CD4-positive, alpha-beta T cell treated with Interleukin-4 for 1 hour (primary cell): Measurements from ENCODE around the gene ABCC1.
A peak's percentile ranks its signal among the peaks of the same experiment; 100 is the strongest.

Source experiments
- DNase-seq, 2 donors: peaks; one replicate each; pipeline ENCODE4 v3.0.0-alpha.2; 2020 to 2022

The ABCC1 gene

DNA sequence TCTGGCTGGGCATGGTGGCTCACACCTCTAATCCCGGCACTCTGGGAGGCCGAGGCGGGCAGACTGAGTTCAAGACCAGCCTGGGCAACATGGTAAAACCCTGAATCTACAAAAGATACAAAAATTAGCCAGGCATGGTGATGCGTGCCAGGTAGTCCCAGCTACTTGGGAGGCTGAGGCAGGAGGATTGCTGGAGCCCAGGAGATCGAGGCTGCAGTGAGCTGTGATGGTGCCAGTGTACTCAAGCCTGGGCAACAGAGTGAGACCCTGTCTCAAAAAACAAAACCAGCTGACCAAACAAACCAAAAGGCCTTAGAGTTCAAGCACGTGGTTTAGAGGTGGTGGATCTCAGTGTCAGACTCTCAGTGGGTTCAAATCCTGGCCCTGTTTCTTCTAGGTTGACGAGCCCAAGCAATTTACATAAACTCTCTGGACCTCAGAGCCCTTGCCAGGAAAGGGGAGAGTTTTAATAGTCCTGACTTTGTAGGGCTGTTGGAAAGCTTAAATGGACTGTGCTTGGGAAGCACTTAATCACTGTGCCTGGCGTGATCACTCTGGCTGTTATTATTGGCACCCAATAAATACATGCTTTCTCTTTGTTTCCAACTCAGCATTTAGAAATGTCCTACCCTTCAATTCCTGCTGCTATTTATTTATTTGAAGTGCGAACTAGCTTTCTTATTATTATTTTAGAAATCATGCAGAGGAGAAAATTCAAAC lies 44.7 kb downstream of the ABCC1 start:
- DNase-seq = no peak

DNA sequence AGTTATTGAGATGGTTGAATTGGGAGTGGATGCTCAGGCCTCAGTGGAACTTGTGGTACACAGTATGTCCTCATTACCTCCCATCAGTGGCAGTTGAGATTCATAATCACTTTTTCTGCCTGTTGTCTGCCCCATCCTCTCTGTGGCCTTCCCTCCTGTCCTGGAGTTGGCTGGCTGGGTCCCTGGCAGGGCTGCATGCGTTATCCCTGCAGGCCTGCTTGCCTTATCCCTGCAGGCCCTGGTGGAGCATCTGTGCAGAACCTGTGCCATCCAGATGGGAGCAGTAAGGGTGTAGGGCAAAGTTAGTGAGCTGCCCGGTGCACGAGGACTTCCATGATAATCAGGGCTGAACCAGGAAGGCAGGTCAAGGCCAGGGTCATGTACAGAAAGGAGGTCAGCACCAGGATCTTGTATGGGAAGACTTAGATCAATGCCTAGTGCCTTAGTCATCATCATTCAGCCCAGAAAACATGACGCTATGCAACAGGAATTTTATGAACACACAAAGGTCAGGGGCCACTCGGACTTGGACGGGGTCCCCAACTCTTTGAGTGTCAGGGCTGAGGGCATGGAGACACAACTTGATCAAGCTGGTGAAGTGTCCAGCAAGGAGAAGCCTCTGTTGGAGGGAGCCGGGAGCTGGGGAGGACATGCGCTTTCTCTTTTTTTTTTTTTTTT lies 47.2 kb downstream of the ABCC1 start:
- no peak for DNase-seq

DNA sequence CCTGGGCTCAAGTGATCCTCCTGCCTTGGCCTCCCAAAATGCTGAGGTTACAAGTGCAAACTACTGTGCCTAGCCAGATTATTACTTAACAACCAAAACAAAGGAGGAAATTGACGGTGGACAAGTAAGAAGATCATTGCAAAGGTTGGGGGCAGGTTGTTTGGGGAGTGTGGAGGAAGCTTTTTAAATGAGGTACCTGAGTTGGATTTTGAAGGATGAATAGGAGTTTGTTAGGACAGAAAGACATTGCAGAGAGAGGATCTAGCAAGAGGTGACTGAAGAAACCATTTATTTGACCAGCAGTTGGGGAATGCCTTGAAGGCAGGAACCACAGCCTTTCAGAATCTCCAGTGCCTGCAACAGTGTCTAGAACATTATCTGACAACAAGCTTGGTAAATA lies 51.3 kb downstream of the ABCC1 start:
- no peak for DNase-seq

DNA sequence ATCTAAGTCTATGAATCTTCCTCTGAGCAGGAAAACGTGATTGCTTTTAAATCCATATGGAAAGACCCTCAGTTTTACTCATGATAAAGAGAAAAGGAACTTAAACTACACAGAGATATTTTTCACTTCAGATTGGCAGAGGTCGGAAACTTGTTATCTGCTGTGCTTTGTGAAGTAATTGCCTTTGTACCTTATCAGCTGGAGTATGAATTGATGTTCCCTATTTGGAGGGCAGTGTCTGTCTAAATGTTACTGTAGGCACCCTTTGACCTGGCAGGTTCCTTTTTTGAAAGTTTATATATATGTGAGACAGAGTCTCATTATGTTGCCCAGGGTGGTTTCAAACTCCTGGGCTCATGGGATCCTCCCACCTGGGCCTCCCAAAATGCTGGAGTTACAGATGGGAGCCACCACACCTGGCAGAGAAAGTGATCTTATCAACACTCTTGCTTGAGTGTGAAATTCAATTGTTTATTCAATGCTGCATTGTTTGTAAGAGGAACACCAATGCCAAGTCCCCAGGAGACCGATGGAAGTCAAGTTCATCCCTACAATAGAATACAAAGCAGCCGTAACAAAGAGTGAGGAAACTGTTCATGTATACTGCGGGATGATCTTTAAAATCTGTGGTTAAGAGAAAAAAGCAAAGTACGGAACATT lies 52.3 kb downstream of the ABCC1 start:
- no peak for DNase-seq

DNA sequence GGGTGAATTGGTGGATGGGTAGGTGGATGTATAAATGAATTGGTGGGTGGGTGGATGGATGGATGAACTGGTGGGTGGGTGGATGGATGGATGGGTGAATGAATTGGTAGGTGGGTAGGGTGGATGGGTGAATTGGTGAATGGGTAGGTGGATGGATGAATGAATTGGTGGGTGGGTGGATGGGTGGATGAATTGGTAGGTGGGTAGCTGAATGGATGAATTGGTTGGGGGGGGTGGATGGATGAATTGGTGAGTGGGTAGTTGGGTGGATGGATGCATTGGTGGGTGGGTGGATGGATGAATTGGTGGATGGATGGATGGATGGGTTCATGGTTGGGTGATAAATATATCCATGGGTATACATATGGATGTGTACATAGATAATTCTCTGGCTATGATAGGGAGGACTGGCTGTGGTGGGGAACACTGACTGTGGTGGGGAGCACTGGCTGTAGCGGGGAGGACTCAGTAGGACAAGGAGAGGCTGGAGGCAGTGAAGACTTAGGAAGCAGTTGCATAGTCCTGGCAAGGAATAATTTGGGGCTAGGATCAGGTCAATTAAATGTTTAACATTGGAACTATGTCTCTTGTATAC lies 54.4 kb downstream of the ABCC1 start:
- no peak for DNase-seq

DNA sequence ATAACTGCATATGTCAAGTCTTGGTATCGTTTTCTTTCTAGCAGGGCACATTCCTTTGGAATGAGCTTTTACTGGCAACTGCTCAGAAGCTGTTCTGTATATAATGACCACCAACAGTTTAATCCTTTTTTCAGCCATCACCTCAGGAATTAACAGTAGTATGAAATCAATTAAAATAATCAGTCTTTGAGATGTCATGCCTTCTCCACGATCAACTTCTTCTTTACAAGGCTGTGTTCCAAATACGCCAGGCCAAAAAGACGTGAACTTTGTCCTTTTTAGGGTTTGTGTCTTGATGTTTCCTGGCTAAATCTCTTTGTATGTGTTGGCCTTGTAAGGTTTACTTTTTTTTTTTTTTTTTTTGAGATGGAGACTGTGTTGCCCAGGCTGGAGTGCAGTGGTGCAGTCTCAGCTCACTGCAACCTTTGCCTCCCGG lies 54.9 kb downstream of the ABCC1 start:
- DNase-seq = no peak

DNA sequence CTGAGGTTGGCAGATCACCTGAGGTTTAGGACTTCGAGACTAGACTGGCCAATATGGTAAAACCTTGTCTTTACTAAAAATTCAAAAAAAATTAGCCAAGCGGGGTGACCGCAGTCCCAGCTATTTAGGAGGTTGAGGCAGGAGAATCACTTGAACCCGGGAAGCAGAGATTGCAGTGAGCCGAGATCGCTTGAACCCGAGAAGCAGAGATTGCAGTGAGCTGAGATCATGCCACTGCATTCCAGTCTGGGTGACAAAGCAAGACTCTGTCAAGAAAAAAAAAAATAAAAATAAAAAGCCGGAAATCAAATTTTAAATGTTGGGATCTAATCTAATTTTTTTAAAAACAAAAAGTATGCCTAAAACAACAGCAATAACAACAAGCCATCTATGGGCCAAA lies 56.3 kb downstream of the ABCC1 start:
- DNase-seq = no peak

DNA sequence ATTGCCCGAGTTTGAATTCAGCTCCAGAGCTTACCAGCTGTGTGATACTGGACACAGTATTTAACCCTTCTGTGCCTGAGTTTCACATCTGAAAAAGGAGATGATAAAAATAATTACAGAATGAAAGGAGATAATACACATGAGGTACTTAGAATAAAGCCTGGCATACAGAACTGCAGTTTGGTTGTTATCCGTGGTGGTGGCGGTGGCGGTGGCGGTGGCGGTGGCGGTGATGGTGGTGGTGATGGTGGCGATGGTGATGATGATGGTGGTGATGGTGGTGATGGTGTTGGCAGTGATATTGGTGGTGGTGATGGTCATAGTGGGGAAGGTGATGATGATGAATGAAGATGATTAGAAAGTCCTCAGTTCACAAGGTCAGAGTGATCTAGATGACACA lies 57.2 kb downstream of the ABCC1 start:
- no peak for DNase-seq

DNA sequence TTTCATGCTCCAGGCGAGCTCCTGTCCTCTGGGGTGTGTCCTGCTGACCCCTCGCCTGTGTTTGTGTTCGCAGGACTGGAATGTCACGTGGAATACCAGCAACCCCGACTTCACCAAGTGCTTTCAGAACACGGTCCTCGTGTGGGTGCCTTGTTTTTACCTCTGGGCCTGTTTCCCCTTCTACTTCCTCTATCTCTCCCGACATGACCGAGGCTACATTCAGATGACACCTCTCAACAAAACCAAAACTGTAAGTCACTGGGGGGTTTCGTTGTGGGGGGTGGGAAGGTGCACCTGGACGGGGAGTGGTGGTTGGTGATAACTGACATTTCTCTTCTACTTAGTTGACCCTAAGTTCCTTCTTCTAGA lies 58.3 kb downstream of the ABCC1 start:
- DNase-seq = peak in 1 of 2 donors; percentile 51

DNA sequence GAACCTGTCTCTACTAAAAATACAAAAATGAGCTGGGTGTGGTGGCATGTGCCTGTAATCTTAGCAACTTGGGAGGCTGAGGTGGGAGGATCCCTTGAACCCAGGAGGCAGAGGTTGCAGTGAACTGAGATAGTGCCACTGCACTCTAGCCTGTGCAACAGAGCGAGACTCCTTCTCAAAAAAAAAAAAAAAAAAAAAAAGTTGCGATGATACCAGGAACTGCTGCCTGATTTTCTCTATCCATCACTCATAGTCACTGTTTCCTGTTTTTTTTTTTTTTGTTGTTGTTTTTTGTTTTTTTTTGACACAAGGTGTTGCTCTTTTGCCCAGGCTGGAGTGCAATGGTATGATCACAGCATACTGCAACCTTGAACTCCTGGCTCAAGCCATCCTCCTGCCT lies 59.2 kb downstream of the ABCC1 start:
- DNase-seq = no peak

DNA sequence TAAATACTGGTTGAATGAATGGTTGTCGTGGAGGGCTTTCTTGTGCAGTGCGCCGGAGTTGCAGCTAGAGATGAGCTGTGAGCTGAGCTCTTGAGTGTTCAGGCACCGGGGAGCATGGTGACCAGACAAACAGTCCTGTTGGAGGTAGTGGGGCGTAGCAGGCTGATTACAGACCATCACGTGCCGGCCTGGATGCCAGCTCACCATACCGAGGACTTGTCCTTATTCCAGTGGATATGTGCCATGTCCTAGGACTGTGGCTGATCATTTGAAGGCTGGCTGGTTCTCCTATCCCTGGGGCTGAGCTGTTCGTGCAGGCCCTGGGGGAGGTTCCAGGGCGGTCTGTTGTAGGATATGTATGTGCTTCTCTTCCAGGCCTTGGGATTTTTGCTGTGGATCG lies 60.0 kb downstream of the ABCC1 start:
- no peak for DNase-seq

DNA sequence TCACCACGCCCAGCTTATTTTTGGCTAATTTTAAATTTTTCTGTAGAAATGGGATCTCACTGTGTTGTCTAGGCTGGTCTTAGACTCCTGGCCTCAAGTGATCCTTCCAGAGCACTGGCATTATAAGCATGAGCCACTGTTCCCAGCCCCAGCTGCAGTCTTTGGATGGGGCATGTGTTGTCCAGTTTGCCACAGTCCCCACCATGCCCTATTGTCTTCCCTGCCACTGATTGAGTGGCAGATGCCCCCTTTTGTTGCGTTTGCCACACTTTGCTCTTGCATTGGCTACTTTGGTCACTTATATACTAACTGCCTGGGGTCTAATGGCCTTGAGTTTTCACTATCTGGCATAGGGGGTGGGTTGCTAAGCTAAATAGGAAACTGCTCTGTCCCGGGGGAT lies 60.8 kb downstream of the ABCC1 start:
- DNase-seq = no peak

DNA sequence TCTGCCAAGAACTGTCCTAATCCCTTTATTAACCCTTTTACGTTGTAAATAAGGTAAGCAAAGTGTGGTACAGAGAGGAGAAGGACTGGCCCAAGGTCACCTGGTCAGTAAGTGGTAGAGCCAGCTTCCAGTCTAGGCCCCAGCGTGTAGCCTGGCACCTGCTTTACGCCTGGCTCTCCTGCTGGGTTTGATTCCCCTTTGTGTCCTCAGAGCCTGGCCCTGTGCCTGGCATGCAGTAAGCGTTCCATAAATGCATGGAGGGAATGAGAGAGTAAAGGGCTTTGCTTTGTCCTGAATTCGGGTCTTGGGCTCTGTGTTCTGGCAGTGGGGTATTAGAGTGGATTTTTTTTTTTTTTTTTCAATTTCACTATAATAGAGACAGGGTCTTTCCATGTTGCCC lies 62.7 kb downstream of the ABCC1 start:
- DNase-seq = no peak

DNA sequence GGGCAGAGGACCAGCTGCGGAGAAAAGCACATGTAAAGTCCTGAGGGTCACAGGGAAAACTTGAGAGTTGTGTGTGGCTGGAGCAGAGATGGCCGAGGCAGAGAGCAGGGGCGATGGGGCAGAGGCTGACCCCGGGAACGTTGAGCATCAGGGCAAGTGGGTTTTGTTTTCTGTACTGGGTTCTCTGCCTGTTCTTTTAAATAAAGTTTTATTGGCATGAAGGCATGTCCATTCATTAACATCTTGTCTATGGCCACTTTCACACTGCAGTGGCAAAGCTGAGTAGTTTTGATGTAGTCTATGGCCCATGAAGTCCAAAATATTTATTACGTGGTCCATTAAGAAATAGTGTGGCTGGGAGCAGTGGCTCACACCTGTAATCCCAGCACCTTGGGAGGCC lies 64.4 kb downstream of the ABCC1 start:
- no peak for DNase-seq

DNA sequence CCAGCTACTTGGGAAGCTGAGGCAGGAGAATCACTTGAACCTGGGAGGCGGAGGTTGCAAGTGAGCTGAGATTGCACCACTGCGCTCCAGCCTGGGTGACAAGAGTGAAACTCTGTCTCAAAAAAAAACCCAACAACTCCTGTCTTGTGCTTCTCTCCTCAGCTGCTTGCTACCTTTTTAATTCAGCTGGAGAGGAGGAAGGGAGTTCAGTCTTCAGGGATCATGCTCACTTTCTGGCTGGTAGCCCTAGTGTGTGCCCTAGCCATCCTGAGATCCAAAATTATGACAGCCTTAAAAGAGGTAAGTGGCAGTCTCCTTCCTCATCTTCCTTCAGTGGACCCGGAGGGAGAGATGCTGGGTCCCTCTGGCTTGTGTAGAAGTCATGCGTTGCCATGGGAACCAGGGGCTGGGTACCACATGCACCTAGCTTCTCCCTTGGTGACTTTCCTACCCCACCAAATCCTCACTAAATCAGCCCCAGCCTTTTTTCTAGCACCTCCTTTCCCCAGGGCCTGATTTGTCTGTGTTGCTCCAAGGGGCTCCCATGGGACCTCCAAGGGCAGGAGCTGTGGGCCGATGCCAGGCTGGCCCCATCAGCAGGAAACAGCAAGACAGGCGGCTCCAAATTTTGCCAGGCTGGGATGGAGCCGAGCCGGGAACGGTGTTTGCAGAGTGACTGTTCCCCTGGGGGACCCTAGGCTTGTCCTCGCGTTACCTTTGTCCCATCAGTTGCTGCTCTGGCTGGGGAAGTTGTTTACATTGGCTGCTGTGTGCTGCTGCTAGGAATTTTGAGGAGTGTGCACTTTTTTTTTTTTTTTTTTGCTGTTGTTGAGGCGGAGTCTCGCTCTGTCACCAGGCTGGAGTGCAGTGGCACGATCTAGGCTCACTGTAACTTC lies 65.2 kb downstream of the ABCC1 start:
- DNase-seq = no peak

DNA sequence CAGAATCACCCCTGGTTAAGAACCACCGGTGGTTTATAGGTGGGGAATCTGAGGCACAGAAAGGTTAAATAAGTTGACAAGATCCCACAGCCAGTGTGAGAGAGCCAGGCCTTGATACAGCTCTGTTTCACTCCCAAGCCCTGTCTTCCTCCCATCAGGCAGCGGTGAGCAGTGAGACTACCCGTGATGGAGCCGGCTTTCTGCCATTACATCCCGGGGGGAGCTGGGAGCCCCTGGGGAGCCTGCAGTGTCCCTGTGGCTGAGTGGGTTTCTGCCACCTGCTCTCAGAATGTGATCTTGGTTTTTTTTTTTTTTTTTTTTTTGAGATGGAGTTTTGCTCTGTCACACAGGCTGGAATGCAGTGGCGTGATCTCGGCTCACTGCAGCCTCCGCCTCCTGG lies 66.4 kb downstream of the ABCC1 start:
- no peak for DNase-seq

DNA sequence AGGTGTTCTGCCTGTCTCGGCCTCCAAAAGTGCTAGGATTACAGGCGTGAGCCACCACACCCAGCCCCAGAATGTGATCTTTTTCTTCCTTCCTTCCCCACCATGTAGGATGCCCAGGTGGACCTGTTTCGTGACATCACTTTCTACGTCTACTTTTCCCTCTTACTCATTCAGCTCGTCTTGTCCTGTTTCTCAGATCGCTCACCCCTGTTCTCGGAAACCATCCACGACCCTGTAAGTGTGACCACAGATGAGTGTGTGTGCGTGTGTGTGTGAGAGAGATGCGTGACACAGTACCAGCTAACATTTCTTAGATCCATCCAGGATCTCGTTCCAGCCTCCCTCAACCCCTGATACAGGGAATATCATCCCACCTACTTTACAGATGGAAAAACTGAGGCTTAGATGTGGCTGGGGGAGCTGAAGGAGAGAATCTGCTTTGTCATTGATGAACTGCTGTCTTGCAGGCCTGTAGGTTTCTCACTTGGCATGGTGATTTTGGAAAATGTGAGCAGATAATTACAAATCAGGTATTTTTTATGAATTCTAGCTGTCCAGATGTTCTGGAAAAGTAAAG lies 67.1 kb downstream of the ABCC1 start:
- no peak for DNase-seq

DNA sequence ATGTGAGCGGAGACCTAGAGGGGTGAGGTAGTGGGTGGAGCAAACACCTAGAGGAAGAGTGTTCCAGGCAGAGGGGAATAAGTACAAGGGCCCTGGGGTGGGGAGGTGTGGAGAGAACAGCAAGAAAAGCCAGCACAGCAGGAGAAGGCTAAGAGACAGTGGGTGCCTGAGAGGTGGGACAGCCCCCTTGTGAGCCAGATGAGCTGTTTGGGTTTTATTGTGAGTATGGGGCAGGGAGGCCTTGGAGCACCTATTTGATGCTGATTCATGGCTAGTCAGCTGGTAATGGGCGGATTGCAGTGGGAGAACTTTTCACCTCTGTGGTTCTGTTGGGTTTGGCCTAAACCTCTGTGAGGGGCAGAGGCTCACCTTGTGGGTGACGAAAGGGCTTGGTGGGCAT lies 68.4 kb downstream of the ABCC1 start:
- no peak for DNase-seq

DNA sequence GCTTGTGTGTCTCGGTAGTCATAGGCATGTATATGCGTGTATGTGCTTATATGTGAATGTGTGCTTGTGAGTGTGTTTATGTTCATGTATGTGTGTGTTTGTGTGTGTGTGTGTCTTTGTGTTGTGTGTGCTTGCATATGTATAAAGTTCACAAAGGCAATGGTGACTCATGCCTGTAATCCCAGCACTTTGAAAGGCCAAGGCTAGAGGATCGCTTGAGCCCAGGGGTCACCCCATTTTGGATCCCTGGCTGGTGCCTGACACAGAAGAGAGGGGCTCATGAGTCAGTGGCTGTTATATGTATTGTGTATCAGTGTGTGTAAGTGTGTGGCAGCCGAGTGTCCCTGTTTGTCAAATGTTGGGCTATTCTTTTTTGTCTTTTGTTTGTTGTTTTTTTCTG lies 69.3 kb downstream of the ABCC1 start:
- no peak for DNase-seq

DNA sequence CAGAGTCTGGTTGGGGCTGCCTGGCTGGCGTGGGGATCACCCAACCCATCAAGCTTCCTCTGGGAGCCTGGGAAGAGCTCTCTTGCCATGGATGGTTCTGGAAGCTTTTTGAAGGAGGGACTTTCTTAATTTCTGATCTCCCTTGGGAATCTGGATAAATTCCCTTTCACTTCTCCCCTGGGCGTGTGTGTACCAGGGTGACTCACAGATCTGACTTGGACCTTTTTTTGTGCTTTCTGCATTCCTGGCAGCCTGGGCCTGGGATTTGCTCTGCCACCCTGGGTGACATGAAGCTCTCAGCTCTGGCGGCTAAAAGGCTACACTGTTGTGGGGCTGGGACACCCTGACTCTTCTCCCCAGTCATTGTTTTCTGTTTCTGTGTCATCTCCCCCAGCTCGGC lies 70.1 kb downstream of the ABCC1 start:
- no peak for DNase-seq

DNA sequence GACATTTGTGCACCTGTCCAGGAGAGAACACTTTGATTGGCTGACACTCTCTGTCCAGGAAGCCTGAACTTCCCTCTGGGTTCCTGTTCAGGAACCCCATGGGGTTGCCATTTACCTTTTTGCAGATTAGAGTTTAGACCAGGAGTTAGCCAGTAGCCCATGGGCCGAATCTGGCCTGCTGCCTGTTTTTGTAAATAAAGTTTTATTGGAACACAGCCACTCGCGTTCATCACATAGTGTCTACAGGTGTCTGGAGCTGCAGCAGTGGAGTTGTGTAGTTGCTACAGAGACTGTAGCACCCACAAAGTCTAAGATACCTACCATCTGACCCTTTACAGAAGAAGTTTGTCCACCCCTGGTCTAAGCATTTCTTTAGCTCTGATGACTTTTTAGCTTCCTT lies 70.9 kb downstream of the ABCC1 start:
- no peak for DNase-seq

DNA sequence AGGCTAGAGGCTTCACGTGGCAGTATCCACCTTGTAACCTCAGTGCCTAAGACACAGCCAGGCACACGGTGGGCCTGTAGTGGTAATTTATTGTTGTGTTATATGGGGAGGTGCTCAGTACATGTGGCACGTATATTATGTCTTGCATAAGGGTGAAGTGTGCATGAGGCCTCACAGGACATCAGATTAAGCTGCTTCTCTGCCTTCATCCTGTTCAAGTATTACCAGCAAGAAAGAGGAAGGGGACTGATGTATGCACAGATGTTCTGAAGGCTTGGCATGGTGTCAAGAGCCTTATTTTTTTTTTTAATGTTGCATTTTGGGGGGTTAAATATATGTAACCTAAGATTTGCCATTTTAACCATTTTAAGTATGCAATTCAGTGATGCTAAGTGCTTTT lies 71.6 kb downstream of the ABCC1 start:
- DNase-seq = no peak

DNA sequence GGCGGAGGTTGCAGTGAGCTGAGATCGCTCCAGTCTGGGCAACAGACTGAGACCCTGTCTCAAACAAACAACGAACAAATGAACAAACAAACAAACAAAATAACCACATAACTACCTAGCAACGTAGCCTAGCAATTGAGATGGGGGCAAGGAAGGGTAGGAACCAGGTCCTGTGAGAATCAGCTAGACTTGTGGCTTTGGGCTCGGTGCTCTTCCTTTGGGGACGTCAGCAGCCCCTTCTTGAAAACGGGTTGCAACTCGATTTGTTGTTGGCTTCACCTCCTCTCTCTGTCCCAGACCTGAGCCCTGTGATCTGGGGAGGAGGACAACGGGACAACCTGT lies 72.2 kb downstream of the ABCC1 start:
- no peak for DNase-seq
